Breast epithelium (tissue), 3 donors: Measurements from ENCODE around the gene DMBT1.

ENCODE experiments used
- CTCF ChIP-seq, 3 donors: fragments of 450-650 bp; IDR thresholded peaks; one replicate each; pipeline ENCODE4 v1.5.1; 2016 to 2017; ENCODE audit warnings: antibody characterized with exemption in 3 of 3, mild to moderate bottlenecking in 3 of 3, moderate library complexity in 3 of 3
- POLR2A ChIP-seq: fragments of 450-650 bp; IDR thresholded peaks from one replicate; pipeline ENCODE4 v1.6.1; 2016; ENCODE audit warnings: antibody characterized with exemption, mild to moderate bottlenecking, moderate library complexity
- POLR2AphosphoS5 ChIP-seq, 3 donors: sonication (generic); formaldehyde crosslinking; IDR thresholded peaks; one replicate each; pipeline ENCODE4 v1.6.1; 2017; ENCODE audit warnings: antibody characterized with exemption in 3 of 3

DNA sequence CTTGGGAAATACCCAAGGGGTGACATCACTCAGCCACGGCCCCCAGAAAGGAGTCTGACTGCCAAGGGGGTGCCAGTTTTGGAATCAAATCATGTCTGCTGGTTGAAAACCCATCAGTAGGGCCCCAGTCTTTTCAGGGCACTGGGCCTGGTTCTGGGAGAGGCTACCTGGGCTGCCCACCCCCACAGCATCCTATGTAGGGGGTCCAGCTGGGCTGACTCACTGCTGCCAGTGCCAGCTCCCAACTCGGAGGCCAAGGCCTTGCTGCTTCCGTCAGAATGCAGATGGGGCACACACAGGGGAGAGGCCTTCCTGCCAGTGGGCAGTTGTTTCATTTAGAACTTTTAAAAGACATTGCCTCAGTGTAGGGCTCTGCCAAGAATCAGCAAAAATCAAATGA, 39.5 kb upstream of the DMBT1 start:
- TF ChIP-seq CTCF (IDR thresholded peaks at IDR 0.05) (no peak), POLR2A (no peak), POLR2AphosphoS5 (IDR thresholded peaks at IDR 0.05) (no peak)
